ENCODE data around the gene TRAPPC3L. TPM values are rescaled to one million over a fixed set of nuclear protein-coding genes. Genes with fewer than 3 reads are reported as not detected.

The TRAPPC3L gene
- total and polyA plus RNA-seq, 12 donors: 0.10 to 0.57 (median 0.27) TPM; not detected in 4

DNA sequence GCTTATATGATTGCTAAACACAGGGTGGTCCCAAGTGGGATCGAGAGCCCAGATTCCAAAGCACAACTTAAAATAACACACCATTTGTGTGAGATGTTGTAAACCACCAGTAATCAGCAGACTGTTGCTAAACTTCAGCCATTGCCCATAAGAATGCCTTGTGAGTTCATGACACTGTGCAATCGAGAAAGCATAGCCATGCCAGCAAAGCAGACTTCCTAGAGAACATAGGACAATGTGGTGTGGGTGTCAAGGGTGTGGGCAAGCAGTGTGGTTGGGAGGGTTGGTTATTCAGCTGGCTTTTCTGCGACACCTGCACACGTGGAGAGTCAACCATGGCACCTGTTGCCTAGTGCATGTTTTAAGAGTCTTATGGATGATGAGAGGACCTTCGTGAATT, 100.4 kb downstream of the TRAPPC3L start:
- H3K27ac ChIP-seq: no peak overlapping the region
- no peak for DNase-seq
- intact Hi-C loops (cut with DNase I): no loop called here
- no peak overlapping the region for H3K4me3 ChIP-seq
- no peaks in the 10 kb centered on the region for H3K36me3 ChIP-seq (replicated peaks in 1 of 2)
- 54 to 69% (median 61%) methylated on average over 5 of the region's 5 CpGs for WGBS, 4 donors
- TF ChIP-seq, protein P1, sequence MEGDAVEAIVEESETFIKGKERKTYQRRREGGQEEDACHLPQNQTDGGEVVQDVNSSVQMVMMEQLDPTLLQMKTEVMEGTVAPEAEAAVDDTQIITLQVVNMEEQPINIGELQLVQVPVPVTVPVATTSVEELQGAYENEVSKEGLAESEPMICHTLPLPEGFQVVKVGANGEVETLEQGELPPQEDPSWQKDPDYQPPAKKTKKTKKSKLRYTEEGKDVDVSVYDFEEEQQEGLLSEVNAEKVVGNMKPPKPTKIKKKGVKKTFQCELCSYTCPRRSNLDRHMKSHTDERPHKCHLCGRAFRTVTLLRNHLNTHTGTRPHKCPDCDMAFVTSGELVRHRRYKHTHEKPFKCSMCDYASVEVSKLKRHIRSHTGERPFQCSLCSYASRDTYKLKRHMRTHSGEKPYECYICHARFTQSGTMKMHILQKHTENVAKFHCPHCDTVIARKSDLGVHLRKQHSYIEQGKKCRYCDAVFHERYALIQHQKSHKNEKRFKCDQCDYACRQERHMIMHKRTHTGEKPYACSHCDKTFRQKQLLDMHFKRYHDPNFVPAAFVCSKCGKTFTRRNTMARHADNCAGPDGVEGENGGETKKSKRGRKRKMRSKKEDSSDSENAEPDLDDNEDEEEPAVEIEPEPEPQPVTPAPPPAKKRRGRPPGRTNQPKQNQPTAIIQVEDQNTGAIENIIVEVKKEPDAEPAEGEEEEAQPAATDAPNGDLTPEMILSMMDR (IDR thresholded peaks at IDR 0.05): no peak
- no peak for TF ChIP-seq POLR2A (IDR thresholded peaks at IDR 0.05)
- H3K4me1 ChIP-seq (replicated peaks in 1 of 2): peaks cover 3 to 16% of the 10 kb centered on the region in 2 donors
- no peaks in the 10 kb centered on the region for H3K9me3 ChIP-seq (replicated peaks in 1 of 3)
- H3K27me3 ChIP-seq: no peaks in the 10 kb centered on the region

Other genes with a start within 250 kb of the TRAPPC3L start
- gene DSE, start 174.7 kb downstream of the TRAPPC3L start, total RNA-seq: 10 to 100 TPM; 14.5 to 67.4 (median 40.5) TPM
- gene DSE, start 174.7 kb downstream of the TRAPPC3L start, polyA plus RNA-seq: 10 to 100 TPM in 1 of 3 donors, 1 to 10 TPM in 2; 7.7 to 17.2 (median 8.7) TPM
- gene CALHM6, start 84.3 kb downstream of the TRAPPC3L start, total RNA-seq: 10 to 100 TPM in 1 of 9 donors, 1 to 10 TPM in 8; 1.1 to 55.3 (median 6.1) TPM
- gene CALHM6, start 84.3 kb downstream of the TRAPPC3L start, polyA plus RNA-seq: 10 to 100 TPM in 1 of 3 donors, 1 to 10 TPM in 2; 5.1 to 12.7 (median 10.0) TPM
- 1 to 10 TPM in 5 of 9 donors, under 1 TPM in 4; 0.65 to 2.2 (median 1.3) TPM for gene CALHM5, start 34.0 kb downstream of the TRAPPC3L start, total RNA-seq
- gene CALHM5, start 34.0 kb downstream of the TRAPPC3L start, polyA plus RNA-seq: 1 to 10 TPM in 1 of 3 donors, under 1 TPM in 2; 0.32 to 1.0 (median 0.44) TPM
- under 1 TPM in 1 of 9 donors, not detected in 8; 0.28 TPM for gene CALHM4, start 8.1 kb upstream of the TRAPPC3L start, total RNA-seq
- gene CALHM4, start 8.1 kb upstream of the TRAPPC3L start, polyA plus RNA-seq: not detected
- 10 to 100 TPM; 25.9 to 83.6 (median 48.9) TPM for gene RWDD1, start 25.8 kb upstream of the TRAPPC3L start, total RNA-seq
- gene RWDD1, start 25.8 kb upstream of the TRAPPC3L start, polyA plus RNA-seq: 100 to 1,000 TPM in 1 of 3 donors, 10 to 100 TPM in 2; 49.6 to 136 (median 67.7) TPM
- gene RSPH4A, start 70.8 kb upstream of the TRAPPC3L start, total RNA-seq: 1 to 10 TPM in 1 of 9 donors, under 1 TPM in 6, not detected in 2; 0.14 to 1.5 (median 0.42) TPM
- under 1 TPM; 0.64 to 0.84 (median 0.74) TPM for gene RSPH4A, start 70.8 kb upstream of the TRAPPC3L start, polyA plus RNA-seq
- gene ZUP1, start 123.1 kb upstream of the TRAPPC3L start, total RNA-seq: 10 to 100 TPM in 2 of 9 donors, 1 to 10 TPM in 7; 2.9 to 17.0 (median 8.0) TPM
- 10 to 100 TPM; 11.2 to 14.2 (median 14.1) TPM for gene ZUP1, start 123.1 kb upstream of the TRAPPC3L start, polyA plus RNA-seq
- gene KPNA5, start 135.5 kb upstream of the TRAPPC3L start, total RNA-seq: 10 to 100 TPM in 5 of 9 donors, 1 to 10 TPM in 4; 5.3 to 31.6 (median 13.1) TPM
- gene KPNA5, start 135.5 kb upstream of the TRAPPC3L start, polyA plus RNA-seq: 1 to 10 TPM; 2.7 to 8.9 (median 5.7) TPM
- 10 to 100 TPM in 1 of 9 donors, 1 to 10 TPM in 7, under 1 TPM in 1; 0.87 to 14.9 (median 3.8) TPM for gene FAM162B, start 220.0 kb upstream of the TRAPPC3L start, total RNA-seq
- gene FAM162B, start 220.0 kb upstream of the TRAPPC3L start, polyA plus RNA-seq: 10 to 100 TPM in 2 of 3 donors, 1 to 10 TPM in 1; 6.1 to 12.5 (median 10.5) TPM